ENCODE data around the gene CEBPB.
A peak's percentile ranks its signal among the peaks of the same experiment; 100 is the strongest.
"Not testable (repeated sequence)": the region's sequence is repeated elsewhere in the genome, so short reads cannot be mapped to it uniquely, and the experiment has no call there.

CEBPB gene

DNA sequence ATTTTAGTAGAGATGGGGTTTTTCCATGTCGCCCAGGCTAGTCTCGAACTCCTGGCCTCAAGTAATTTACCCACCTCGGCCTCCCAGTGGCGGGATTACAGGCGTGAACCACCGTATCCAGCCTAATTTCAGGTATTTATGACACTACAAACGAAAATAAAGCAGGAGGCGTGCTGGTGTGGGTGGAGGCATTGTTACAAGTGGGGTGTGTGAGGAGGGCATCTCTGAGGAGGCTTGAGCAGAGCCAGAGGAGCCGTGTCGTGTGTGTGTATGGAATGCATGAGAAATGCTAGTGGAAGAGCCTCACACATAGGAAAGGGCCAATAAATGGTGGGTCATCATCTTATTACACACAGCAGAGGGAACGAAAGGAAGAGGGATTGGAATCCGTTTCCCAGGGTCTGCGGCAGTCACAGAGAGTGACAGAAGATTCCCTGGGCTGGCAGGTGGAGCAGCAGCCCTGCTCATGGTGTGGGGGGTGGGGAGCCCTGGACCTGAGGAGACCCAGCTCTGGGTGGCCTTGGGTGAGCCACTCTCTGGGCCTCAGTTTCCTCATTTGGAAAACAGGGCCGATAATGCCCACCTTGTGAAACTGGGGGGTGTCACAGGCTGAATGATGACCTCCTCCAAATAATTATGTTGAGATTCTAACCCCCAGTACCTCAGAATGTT is 19.9 kb upstream of the CEBPB start:
- DNase-seq, result no peak

DNA sequence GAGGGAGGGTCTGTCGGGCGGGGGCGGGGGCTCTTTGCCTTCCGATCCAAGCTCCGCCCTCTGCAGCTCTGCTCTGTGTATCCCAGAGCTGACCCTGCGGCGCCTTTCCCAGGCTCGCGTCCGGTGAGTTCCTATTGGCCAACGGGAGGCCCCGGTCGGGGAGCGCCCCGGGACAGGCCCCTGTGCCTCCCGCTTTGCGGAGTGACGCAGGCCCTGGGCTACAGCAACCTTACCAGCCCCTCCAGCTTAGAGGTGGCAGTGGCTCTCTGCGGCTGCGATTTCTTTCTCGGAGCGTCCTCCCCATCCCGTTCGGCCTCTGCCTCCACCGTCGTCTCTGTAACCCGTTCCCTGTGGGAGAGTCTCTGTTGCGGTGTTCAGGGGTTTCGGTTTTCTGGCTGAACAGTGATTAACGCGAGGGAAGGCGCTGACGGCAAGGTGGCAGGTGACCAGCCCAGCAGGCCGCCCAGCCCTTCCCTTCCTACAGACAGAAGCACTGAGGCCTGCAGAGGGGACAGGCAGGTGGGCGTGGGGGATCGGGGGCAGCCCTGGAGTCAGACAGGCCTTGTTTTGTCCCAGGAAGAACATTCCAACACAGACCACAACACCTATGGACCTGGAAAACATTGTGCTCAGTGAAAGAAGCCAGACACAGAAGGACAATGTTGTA is 18.1 kb upstream of the CEBPB start:
- DNase-seq, result no peak

DNA sequence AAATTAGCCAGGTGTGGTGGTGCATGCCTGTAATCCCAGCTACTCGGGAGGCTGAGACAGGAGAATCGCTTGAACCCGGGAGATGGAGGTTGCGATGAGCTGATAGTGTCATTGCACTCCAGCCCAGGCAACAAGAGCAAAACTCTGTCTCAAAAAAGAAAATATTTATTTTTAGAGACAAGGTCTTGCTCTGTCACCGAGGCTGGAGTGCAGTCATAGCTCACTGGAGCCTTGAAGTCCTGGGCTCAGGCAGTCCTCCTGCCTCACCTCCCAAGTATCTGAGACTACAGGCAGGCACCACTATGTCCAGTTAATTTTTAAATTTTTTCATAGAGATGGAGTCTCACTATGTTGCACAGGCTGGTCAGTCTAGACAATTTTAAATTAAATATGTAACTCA is 16.2 kb upstream of the CEBPB start:
- no peak for DNase-seq

DNA sequence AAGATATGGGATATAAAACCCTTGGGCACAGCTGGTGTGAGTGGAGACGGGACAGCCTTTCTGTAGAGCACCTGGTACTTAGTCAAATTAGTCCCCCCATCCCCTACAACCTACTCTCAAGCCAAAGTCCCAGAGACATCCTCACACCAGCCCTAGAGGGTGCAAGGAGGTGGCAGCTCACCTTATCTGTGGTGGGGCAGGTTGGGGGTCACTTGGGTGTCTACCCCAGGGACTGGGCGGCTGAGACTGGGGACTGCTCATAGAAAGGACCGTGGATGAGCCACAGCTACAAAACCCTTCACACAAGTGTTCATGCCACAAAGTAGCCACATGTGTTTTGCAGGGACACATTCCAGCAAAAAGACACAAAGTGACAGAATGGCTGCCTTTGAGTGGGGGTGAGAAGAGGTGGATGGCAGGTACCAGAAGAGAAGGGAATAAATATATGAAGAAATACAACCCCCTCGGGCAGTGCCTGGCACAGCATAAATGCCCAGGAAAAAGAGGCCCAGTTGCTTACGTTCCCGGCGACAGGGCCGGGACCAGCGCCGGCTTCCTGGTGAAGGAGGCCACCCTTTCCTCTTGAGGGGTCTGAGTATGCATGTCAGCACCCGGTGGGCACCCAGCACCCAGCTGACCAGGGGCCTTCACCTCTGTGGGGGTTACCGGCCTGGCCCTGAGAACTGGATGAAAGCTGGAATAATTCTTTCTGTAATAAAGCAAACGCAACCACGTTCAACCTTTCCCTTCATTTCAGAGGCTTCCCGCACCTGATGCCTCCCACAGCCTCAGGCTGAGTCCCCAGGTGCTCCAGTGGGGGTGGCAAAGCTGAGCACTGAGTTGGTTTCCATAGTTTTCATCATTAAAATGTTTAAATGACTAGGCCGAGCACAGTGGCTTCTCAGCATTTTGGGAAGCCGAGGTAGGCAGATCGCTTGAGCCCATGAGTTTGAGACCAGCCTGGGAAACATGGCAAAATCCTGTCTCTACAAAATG is 14.4 kb upstream of the CEBPB start:
- DNase-seq, result no peak

DNA sequence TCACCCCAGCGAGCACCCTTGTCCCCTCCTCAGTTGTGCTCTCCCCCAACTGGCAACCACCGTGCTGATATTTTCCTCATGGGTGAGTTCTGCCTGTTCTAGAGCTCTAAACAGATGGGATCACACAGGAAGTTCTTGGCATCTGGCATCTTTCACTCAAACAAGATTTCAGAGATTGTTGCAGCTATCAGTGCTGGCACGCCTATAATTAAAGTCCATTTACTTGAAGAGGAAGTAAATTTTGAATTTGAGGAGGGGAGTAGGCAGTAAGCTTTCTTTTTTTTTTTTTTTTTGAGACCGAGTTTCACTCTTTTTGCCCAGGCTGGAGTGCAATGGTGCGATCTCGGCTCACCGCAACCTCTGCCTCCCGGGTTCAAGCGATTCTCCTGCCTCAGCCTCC is 12.0 kb upstream of the CEBPB start:
- DNase-seq, result not testable (repeated sequence)

GRCh38 chr20:50181344-50181743 is 9.3 kb upstream of the CEBPB start:
- no peak for DNase-seq

GRCh38 chr20:50182346-50182745 is 8.3 kb upstream of the CEBPB start:
- DNase-seq, result no peak

DNA sequence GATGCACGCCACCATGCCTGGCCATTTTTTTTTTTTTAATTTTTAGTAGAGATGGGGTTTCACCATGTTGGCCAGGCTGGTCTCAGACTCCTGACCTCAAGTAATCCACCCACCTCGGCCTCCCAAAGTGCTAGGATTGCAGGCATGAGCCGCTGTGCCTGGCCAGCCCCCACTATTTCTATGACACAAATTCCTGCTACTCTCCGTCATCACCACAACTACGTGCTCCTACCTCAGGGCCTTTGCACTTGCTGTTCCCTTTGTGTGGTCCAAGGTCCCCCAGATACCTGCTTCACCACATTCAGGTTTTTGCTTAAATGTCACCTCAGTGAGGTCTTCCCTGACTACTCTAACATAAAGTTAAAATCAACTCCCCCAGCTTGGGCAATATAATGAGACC is 5.2 kb upstream of the CEBPB start:
- DNase-seq, result no peak

DNA sequence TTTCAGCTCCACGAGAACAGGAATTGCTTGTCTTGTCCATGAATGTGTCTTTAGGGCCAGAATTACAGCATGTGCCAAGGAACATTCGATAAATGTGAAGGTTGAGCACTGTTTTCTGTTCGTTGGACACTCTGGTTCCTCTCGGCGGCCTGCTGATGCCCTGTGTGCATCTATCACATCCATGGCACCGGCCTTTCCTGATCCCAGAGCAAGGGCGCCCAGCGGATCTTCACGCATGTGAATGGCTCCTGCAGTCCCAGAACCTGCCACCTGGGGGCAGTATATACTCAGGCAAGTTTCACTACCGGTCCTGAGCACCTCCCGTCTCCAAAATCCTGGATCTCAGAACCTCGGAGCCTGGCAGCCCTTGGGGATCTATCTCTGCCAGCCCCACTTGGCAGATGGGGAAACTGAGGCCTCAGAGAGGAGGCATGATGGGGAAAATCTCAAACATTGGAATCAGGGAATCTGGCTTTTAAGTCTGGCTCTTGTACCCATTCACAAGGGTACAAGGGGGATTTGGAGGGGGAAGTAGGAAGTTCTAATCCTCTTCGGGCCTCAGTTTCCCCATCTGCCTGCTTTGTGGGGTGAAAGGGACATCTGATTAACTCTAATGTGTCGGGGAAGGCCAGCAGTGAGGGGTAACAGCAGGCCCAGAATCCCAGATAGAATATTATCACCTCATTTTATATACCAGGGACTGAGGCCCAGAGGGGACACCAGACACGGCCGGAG is 4.3 kb upstream of the CEBPB start:
- peak; percentile 87 for DNase-seq

DNA sequence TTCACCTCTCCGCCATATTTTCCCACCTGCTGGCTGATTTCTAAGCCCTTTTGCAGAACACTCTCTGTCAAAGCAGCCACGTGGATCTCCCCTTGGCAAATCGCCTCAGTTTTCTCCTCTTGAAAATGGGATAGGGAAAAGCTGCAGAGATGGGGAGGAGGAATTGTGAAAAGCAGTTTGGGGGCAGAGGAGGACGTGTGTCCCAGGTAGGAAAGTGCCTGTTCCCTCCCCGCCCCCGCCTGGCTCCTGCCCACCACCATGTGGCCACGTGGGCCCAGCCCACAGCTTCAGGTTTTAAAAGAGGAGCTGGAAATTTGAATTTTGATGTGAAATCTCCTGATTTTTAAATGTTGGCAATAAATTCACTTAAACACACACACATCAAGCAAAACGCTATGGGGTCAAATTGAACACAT is 3.6 kb upstream of the CEBPB start:
- DNase-seq, result no peak

DNA sequence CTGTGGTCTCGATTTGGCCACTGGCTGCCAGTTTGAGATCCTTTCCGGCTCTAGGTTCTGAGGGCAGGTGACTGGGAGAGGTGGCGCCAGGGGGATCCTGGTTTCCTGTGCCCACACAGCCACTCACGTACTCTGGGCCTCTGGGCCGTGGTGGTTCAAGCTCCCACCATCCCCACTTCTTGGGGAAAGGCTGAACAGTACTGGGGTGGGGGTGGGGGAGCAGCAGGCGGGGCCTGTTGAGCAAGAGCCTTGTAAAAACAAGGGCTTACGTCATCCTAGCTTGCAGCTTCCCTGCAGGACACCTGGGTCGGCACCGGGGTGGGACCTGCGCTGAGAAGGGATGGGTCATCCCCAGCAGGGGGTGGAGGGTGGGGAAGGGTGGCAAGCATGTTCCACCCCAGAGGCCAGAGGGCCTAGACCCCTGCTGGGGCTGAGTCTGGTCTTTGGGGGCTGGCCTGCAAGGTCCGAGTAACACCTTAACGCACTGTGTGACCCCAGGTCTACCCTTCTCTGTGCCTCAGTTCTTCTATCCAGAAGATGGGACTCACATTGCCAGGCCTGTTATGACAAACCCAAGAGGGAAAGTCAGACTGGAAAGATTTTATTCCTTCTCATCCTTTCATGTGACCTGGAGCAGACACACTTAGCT is 3.1 kb upstream of the CEBPB start:
- DNase-seq, result no peak

GRCh38 chr20:50188287-50188688 is 2.3 kb upstream of the CEBPB start:
- no peak for DNase-seq

GRCh38 chr20:50188879-50189680 is 1.6 kb upstream of the CEBPB start:
- DNase-seq, result no peak

DNA sequence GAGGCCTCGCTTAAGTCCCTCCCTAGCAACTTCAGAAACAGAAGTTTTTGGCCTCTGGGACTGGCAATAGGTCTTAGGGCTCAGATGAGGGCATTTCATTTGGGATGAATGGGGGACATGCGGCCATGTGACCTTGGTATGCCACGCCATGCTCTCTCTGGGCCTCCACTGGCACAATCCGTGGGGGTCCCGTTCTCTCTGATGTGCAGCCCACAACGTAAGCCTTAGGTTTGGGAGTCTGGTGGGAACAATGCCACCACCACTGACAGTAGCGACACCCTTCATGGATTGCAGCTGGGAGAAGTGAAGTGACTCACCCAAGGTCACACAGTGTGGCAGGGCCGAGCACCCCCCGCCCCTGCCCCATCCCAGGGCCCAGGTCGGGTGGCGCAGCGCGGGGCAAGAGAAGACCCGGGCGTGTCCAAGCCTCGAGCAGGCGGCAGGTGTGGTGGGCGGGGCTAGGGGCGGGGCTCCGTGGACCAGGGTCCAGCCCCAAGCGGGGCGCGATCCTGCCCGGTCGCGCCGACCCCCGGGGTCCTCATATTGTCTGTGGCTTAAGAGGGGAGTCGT is 864 bp upstream of the CEBPB start:
- peak; percentile 42 for DNase-seq

- DNase-seq, result peak; percentile 63
These were observed 474 bp downstream of the CEBPB start for GRCh38 chr20:50191065-50191543.

DNA sequence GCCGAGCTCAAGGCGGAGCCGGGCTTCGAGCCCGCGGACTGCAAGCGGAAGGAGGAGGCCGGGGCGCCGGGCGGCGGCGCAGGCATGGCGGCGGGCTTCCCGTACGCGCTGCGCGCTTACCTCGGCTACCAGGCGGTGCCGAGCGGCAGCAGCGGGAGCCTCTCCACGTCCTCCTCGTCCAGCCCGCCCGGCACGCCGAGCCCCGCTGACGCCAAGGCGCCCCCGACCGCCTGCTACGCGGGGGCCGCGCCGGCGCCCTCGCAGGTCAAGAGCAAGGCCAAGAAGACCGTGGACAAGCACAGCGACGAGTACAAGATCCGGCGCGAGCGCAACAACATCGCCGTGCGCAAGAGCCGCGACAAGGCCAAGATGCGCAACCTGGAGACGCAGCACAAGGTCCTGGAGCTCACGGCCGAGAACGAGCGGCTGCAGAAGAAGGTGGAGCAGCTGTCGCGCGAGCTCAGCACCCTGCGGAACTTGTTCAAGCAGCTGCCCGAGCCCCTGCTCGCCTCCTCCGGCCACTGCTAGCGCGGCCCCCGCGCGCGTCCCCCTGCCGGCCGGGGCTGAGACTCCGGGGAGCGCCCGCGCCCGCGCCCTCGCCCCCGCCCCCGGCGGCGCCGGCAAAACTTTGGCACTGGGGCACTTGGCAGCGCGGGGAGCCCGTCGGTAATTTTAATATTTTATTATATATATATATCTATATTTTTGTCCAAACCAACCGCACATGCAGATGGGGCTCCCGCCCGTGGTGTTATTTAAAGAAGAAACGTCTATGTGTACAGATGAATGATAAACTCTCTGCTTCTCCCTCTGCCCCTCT is 1.1 kb downstream of the CEBPB start:
- DNase-seq, result peak; percentile 49

DNA sequence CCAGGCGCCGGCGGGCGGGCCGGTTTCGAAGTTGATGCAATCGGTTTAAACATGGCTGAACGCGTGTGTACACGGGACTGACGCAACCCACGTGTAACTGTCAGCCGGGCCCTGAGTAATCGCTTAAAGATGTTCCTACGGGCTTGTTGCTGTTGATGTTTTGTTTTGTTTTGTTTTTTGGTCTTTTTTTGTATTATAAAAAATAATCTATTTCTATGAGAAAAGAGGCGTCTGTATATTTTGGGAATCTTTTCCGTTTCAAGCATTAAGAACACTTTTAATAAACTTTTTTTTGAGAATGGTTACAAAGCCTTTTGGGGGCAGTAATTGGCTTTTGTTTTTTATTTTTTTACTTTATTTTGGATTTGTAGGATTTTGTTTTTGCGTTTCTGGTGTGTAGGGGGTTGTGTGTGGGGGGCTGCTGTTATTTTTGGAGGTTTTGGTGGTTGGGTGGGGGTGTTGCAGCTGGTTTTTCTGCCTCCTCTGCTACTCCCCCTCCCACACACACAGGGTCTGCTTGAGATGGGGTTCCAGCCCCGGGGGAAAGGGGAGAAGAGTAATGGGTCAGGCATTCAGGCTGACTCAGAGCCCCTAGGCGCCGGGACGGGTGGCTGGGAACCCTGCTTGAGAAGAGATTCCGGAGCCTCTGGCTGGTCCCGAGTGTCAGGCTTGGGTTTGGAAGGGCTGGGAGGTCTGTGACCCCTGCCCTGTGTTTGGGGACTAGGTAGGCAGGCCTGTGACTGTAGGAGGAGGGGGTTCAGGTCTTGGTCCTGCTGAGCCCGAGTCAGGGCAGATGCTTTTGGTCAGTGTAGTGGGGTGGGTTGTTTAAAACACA is 2.0 kb downstream of the CEBPB start:
- DNase-seq, result peak; percentile 78

GRCh38 chr20:50193199-50193835 is 2.7 kb downstream of the CEBPB start:
- no peak for DNase-seq
